HG03575 (cell line): ENCODE results near the gene CHRNA5.

Source experiments
- ATAC-seq: cut with Tn5 transposase; IDR thresholded peaks from one replicate; pipeline ENCODE4 v1.9.1; 2021; ENCODE audit not compliant: unreplicated experiment, insufficient number of reproducible peaks, low FRiP score; ENCODE audit errors: extremely low read depth

Gene CHRNA5

DNA sequence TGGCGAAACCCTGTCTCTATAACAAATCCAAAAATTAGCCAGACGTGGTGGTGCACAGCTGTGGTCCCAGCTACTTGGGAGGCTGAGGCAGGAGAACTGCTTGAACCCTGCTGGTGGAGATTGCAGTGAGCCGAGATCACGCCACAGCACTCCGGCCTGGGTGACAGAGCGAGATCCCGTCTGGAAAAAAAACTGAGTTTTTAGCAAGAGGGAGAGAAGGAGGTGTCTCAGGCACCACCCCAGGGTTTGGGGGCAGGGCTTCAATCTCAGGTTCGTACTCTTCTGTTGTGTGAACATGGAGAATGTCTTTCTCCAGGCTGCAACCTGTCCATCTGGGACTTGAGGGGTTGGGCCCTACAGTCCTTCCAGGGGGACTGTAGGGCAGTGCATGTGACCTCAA lies 52.7 kb downstream of the CHRNA5 start:
- no peak for ATAC-seq

- no peak for ATAC-seq
Measured at GRCh38 chr15:78618490-78618934, 53.2 kb downstream of the CHRNA5 start.

DNA sequence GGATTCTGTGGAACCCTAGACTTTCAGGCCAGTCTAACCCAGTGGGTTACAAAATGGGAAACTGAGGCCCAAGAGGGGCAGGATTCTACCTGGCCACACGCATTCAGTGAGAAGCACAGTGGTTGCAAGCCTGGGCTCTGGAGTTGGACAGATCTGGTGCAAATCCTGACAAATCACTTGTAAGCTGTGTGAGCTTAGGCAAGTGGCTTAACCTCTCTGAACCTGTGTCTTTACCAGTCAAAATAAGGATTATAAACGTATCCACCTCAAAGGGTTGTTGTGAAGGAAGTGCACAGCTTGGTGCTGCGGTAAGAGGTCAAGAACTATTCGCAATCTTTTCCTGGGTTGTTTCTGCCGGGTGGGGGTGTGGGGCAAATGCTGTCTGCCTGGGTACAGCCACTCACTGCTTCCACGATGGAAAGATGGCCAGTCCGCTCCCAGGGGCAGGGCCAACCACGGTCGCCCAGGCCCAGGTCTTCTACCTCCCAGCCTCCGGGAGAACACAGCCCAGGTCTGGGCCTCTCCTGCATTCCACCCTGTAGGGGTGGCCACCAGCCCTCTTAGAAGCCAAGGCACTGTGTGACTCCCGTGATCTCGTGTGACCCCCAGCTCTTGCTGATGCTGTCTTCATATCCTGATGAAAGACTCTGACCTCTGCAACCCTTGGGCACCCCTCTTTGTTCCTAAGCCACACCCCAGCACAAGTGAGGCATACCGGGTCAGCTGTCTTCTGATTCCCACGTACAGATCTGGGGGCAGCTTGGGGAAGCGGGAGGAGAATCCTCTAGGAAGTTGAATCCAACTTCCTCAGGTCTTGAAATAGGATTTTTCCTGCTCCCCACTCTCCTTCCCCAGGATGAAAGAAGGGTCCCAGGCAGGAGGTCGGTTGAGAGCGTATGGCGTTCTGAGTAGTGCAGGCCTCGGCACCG lies 54.0 kb downstream of the CHRNA5 start:
- no peak for ATAC-seq

DNA sequence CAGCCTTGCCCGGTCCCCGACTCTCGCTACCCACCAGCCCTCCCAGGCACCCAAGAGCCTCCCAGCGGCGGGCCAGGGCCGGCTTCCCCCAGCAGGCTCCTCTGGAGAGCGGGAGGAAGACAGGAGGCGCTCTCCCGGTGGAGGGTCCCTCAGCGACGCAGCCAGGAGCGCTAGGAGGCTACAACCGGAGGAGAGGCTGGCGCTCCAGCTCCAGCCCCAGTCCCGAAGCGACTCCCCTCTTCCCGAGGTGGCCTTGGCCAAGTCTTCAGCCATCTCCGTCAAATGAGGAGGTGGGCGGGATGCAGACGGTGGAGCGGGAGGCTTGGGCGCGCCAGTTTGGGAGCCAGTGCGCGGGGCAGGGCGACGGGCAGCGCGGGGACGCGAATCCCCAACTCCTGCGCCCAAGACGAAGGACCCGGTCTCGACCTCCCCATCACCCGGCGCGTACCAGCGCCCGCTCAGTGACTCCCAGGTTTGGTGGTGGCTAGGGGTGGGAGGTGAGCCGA lies 54.8 kb downstream of the CHRNA5 start:
- no peak for ATAC-seq

GRCh38 chr15:78620527-78621421 lies 55.5 kb downstream of the CHRNA5 start, which contains the start of gene CHRNA3:
TSS of gene CHRNA3 (minus strand) at chr15:78620996. CDS start at chr15:78620794, 202 bp downstream.
- ATAC-seq: no peak

DNA sequence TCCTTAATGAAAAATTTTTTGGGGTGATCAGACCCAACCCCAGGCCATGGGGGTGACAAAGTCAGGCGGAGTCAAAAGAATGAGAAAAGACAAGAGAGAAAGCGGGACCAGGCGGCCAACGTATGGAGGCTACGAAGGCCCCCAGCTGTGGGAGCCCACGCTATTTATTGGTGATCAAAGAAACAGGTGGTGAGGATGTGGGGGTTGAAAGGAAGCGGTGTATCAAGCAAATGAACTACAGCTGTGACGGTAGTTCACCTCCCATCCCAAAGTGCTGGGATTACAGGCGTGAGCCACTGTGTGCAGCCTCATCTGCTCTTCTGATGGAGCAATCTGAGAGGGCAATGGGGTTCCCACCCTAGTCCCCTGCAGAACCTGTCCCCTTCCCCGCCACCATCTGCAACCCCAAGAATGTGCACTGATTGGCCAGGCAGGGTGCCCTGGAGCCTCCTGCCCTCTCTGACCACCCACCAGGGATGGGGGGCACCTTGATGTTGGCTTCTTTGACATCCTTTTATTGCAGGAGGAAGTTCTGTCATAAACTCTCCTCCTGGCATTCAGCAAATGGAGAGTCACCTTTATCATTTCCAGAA lies 56.6 kb downstream of the CHRNA5 start:
- no peak for ATAC-seq

- ATAC-seq: no peak
Measured at GRCh38 chr15:78623786-78624497, 58.6 kb downstream of the CHRNA5 start.

GRCh38 chr15:78624651-78625590 lies 59.6 kb downstream of the CHRNA5 start:
- no peak for ATAC-seq

DNA sequence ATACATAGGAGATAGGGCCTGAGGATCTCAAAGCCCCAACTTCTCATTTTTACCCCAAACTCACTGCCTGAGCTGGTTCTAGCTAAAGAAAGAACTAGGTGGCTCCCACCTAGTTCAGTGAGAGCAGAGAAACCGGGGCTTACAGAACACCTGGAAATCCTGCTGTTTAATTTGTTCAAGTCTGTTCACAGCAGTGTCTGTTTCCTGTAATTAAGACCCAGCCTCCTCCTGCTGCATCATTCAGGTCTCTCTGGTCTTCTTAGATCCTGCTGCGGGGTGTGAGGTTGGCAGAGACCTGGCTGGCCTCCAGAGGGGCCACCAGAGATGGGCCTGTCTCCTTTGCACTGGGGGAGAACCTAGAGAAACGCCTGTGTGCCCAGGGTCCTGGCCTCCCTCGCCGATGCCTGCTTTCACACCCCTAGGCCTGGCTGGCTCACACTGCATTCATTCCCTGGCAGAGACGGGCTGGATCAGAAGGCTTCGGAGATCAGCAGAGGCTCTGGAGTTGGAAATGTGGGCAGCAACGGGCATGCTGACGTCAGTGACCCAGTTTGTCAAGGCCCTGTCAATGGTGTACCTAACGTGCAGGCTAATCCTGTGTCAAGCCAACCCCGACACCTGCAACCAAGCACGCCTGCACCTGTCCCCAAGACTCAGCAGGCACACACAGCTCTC lies 60.4 kb downstream of the CHRNA5 start:
- no peak for ATAC-seq

- ATAC-seq: no peak
Measured at GRCh38 chr15:78626381-78626995, 61.2 kb downstream of the CHRNA5 start.

GRCh38 chr15:78627348-78627747 lies 62.0 kb downstream of the CHRNA5 start:
- ATAC-seq: no peak

- ATAC-seq: no peak
Measured at GRCh38 chr15:78628227-78628626, 62.9 kb downstream of the CHRNA5 start.

DNA sequence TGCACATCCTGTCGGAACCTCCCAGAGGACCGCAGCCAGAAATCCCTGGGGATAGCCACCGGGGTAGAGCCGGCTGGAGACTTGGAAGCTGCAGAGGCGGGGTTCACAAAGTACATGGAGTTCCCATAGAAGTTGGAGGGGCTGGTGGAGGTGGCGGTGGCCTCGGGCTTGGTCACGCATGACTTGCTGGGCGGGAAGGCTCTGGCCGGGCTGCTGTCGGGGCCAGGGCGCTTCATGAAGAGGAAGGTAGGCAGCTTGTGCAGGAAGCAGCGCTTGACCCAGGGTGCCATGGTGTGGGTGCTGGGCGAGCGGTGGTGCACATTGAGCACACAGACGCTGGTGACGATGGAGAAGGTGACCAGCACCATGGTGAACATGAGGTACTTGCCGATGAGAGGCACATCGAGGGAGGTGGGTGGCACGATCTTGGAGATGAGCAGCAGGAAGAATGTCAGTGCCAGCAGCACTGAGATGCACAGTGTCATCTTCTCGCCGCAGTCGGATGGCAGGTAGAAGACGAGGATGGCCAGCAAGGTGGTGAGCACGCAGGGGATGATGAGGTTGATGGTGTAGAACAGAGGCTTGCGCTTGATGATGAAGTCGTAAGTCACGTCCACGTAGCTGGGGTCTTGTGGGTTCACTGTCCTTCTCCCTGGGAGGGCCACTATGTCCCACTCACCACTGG lies 63.9 kb downstream of the CHRNA5 start:
- no peak for ATAC-seq

- no peak for ATAC-seq
Measured at GRCh38 chr15:78629716-78630065, 64.4 kb downstream of the CHRNA5 start.

DNA sequence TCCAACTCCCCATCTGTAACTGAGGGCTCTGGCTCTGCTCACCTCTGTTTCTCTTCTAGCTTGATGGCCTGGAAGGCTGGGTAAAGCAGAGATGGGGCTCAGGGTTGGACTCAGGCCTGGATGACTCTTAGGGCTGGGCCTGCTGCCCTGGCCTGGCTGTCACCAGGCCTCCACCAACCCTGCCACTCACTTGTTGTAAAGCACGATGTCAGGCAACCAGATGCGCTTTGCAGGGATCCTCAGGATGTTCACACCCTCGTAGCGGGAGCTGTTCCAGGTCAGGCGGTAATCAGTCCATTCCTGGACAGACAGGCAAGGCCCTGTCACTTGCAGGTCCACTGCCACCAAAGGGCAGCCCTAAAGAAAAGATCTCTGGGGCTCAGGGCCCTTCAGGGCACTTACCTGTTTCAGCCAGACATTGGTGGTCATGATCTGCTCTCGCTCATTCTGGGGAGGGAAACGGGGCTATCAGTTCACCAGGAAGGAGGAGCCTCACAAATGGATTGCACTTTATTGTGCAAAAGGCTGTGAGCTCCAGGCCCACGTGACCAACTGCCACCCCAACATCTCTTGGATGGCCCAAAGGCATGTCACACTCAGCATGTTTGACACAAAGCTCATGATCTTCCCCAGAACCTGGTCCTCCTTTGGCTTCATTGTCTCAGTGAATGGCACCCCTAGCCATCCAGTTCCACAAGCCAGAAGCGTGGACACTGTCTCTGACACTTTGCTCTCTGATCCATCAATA lies 65.7 kb downstream of the CHRNA5 start:
- no peak for ATAC-seq

DNA sequence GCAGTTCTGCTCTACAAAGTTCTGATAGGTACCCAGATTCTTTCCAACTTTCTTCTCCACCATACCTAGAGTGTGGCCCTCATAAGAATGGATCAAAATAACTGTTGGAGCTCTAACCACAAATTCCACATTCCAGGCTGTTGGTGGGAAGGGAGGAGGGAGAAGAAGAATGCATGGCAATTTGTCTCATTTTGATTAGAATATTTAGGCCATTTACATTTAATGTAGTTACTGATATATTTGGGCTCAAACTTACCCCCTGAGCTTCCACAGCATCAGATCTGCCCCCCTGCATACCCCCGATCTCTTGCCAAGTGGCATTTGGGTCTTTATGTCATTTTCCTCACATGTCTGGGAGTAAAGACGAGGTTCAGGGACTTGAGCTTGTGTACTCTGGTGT lies 68.0 kb downstream of the CHRNA5 start:
- ATAC-seq: no peak
